K562 (cell line): Measurements from ENCODE around the gene ASB7.
A peak's percentile ranks its signal among the peaks of the same experiment; 100 is the strongest.

Experiments
- ARID1B ChIP-seq: fragments of 450-650 bp; IDR thresholded peaks from 2 replicates; pipeline ENCODE4 v1.6.1; 2016; ENCODE audit warnings: antibody characterized with exemption, mild to moderate bottlenecking, inconsistent platforms
- CHD4 ChIP-seq: fragments of 200-600 bp; sonication (generic); IDR thresholded peaks from 3 replicates; pipeline ENCODE4 v1.6.1; 2012; ENCODE audit warnings: low read depth, mild to moderate bottlenecking, mixed read lengths, low read length, inconsistent platforms; ENCODE audit not compliant: insufficient read depth, insufficient replicate concordance, poor library complexity, severe bottlenecking
- EZH2 ChIP-seq: IDR thresholded peaks from 2 replicates; pipeline ENCODE4 v1.6.1; 2012; ENCODE audit warnings: low read depth, mild to moderate bottlenecking, inconsistent platforms, low read length, borderline replicate concordance
- FOXJ3 ChIP-seq: sonication (generic); formaldehyde crosslinking; IDR thresholded peaks from 2 replicates; pipeline ENCODE4 v1.4.0; 2020; ENCODE audit warnings: mild to moderate bottlenecking, missing genetic modification reagents
- NFIC ChIP-seq: fragments of 450-650 bp; IDR thresholded peaks from 2 replicates; pipeline ENCODE4 v1.6.1; 2017; ENCODE audit warnings: mild to moderate bottlenecking, inconsistent platforms
- NR3C1 ChIP-seq: sonication (generic); formaldehyde crosslinking; IDR thresholded peaks from 2 replicates; pipeline ENCODE4 v1.8.1; 2022; ENCODE audit warnings: missing genetic modification reagents
- PURB ChIP-seq: sonication (generic); formaldehyde crosslinking; IDR thresholded peaks from 2 replicates; pipeline ENCODE4 v1.9.0; 2021; ENCODE audit warnings: low read depth, mild to moderate bottlenecking, missing genetic modification reagents
- SP1 ChIP-seq: sonication (generic); formaldehyde crosslinking; IDR thresholded peaks from 2 replicates; pipeline ENCODE4 v1.8.1; 2022; ENCODE audit warnings: mild to moderate bottlenecking, missing genetic modification reagents
- TCF7 ChIP-seq: sonication (generic); IDR thresholded peaks from 2 replicates; pipeline ENCODE4 v1.6.1; 2016; ENCODE audit warnings: antibody characterized with exemption, borderline replicate concordance
- ZBED1 ChIP-seq: IDR thresholded peaks from 2 replicates; pipeline ENCODE4 v1.6.1; 2014
- TF ChIP-seq, protein P1 (sequence below): IDR thresholded peaks from 3 replicates; pipeline ENCODE4 v1.6.1; 2011; ENCODE audit warnings: borderline replicate concordance, mild to moderate bottlenecking, moderate library complexity; ENCODE audit not compliant: insufficient read length; ENCODE audit errors: extremely low read depth
- TF ChIP-seq, protein P2 (sequence below), 3 experiments: IDR thresholded peaks in 2 of 3; conservative IDR thresholded peaks in 1 of 3; 2 replicates each; pipeline ENCODE4 v1.5.1; 2011 to 2012; ENCODE audit warnings: low read length in 3 of 3, mild to moderate bottlenecking in 3 of 3, control low read depth in 2 of 3, improper control_type of control experiment in 1 of 3, inconsistent platforms in 1 of 3, low read depth in 1 of 3, mixed read lengths in 1 of 3, moderate library complexity in 1 of 3; ENCODE audit not compliant: insufficient read depth in 2 of 3

DNA sequence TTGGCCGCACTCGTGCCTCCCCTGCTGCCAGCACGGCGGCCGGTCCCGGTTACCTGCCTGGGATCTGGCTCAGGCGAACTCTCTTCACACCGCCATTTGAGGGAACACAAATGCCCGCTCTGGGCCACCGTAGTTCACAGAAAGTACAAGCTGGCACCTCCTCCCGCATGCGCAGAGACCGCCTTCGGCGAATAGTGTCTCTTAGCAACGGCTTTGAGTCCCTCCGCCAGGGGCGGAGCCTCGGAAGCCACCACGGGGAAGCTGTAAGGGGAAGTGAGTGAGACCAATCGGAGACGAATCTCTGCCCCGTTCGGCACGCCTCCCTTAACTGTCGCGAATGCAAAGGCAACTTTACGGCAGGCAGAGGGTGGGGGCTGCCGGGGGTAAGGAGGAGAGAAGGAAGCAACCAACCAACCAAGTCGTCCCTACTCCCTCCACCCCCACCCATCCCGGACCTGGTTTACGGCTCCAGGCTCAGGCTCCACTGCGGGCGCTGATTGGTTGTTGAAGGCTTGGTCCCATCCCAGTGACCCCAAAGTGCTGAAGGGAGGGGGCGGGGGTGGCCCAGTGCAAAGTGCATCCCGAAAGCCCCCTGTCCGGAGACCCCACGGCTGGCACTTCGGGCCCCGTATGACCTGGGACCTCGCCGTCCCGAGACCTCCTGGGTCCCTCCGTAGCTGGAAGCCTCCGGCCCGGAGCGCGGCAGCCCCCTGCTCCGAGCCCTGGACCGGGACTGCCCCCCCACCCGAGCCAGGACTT lies at the start of gene ASB7, which contains the start of gene LINS1:
- TF ChIP-seq, protein P1, sequence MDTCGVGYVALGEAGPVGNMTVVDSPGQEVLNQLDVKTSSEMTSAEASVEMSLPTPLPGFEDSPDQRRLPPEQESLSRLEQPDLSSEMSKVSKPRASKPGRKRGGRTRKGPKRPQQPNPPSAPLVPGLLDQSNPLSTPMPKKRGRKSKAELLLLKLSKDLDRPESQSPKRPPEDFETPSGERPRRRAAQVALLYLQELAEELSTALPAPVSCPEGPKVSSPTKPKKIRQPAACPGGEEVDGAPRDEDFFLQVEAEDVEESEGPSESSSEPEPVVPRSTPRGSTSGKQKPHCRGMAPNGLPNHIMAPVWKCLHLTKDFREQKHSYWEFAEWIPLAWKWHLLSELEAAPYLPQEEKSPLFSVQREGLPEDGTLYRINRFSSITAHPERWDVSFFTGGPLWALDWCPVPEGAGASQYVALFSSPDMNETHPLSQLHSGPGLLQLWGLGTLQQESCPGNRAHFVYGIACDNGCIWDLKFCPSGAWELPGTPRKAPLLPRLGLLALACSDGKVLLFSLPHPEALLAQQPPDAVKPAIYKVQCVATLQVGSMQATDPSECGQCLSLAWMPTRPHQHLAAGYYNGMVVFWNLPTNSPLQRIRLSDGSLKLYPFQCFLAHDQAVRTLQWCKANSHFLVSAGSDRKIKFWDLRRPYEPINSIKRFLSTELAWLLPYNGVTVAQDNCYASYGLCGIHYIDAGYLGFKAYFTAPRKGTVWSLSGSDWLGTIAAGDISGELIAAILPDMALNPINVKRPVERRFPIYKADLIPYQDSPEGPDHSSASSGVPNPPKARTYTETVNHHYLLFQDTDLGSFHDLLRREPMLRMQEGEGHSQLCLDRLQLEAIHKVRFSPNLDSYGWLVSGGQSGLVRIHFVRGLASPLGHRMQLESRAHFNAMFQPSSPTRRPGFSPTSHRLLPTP: no peak
- TF ChIP-seq TCF7 (no peak), NR3C1 (CRISPR knock-in tag) (no peak), SP1 (CRISPR knock-in tag) (peak; percentile 85), FOXJ3 (CRISPR knock-in tag) (no peak), EZH2 (no peak), ZBED1 (no peak), NFIC (peak; percentile 83), ARID1B (no peak), PURB (CRISPR knock-in tag) (no peak), CHD4 (no peak)
- TF ChIP-seq, protein P2, sequence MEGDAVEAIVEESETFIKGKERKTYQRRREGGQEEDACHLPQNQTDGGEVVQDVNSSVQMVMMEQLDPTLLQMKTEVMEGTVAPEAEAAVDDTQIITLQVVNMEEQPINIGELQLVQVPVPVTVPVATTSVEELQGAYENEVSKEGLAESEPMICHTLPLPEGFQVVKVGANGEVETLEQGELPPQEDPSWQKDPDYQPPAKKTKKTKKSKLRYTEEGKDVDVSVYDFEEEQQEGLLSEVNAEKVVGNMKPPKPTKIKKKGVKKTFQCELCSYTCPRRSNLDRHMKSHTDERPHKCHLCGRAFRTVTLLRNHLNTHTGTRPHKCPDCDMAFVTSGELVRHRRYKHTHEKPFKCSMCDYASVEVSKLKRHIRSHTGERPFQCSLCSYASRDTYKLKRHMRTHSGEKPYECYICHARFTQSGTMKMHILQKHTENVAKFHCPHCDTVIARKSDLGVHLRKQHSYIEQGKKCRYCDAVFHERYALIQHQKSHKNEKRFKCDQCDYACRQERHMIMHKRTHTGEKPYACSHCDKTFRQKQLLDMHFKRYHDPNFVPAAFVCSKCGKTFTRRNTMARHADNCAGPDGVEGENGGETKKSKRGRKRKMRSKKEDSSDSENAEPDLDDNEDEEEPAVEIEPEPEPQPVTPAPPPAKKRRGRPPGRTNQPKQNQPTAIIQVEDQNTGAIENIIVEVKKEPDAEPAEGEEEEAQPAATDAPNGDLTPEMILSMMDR (IDR thresholded peaks at IDR 0.05 in 2 of 3, conservative IDR thresholded peaks at IDR 0.05 in 1 of 3; ENCODE audit: insufficient read depth in 2 of 3, low read depth in 1 of 3, low read length in 3 of 3): no peak
